ENCODE measurements around the gene ATP13A4.

ATP13A4 gene

DNA sequence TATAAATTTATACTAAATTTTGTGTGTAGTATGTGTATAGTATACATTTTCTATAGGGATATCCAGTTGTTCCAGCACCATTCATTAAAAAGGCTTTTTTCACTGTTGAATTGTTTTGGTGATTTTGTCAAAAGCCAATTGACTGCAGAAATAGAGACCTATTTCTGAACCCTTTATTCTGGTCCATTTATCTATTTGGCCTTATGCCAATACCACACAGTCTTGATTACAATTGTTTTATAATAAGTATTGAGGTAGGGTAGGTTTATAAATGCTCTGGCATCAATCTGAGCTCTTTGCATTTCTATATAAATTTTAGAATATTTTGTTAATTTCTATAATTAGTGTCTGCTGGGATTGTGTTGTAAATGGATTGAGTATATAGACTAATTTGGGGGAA, 31.8 kb upstream of the ATP13A4 start:
- no peak overlapping the region for H3K4me3 Mint-ChIP-seq
- H3K27me3 Mint-ChIP-seq: no peaks in the 10 kb centered on the region
- no peaks in the 10 kb centered on the region for H3K9me3 Mint-ChIP-seq
- H3K36me3 Mint-ChIP-seq (ENCODE audit: insufficient read depth): no peaks in the 10 kb centered on the region
- H3K27ac Mint-ChIP-seq (ENCODE audit: low read depth): no peak overlapping the region
- H3K4me1 Mint-ChIP-seq: peaks cover 2% of the 10 kb centered on the region
- no peak for DNase-seq (ENCODE audit: low spot score in 2 of 2)
- no peak for ATAC-seq (replicated peaks; ENCODE audit: extremely low read depth, poor library complexity, severe bottlenecking)

GRCh38 chr3:193585530-193585929, 30.8 kb upstream of the ATP13A4 start:
- DNase-seq (ENCODE audit: low spot score in 2 of 2) (no peak), ATAC-seq (replicated peaks; ENCODE audit: extremely low read depth, poor library complexity, severe bottlenecking) (no peak)
- no peaks in the 10 kb centered on the region for H3K27me3 Mint-ChIP-seq
- no peaks in the 10 kb centered on the region for H3K4me1 Mint-ChIP-seq
- H3K9me3 Mint-ChIP-seq: no peaks in the 10 kb centered on the region
- no peak overlapping the region for H3K4me3 Mint-ChIP-seq
- H3K36me3 Mint-ChIP-seq (ENCODE audit: insufficient read depth): no peaks in the 10 kb centered on the region
- no peak overlapping the region for H3K27ac Mint-ChIP-seq (ENCODE audit: low read depth)

DNA sequence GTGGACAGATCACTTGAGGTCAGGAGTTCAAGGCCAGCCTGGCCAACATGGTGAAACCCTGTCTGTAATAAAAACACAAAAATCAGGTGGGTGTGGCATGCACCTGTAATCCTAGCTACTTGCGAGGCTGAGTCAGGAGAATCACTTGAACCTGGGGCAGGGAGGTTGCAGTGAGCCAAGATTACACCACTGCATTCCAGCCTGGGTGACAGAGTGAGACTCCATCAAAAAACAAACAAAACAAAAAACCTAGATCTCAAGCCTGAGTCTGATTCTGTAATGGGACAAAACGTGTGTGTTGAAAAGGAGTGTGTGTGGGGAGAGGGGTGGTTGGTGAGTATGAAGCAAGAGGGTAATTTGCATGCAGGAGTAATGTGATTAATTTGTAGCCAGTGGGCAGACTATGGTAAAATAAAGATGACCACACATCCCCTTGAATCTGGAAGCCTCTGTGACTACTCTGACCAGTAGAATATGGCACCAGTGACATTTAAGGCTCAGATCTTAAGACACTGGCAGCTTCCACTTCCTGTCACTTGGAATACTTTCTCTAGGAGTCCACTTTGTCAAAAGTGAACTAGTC, 19.9 kb upstream of the ATP13A4 start:
- Mint-ChIP-seq H3K4me1 (no peaks in the 10 kb centered on the region), H3K9me3 (no peaks in the 10 kb centered on the region), H3K27me3 (no peaks in the 10 kb centered on the region), H3K27ac (ENCODE audit: low read depth) (no peak overlapping the region), H3K4me3 (no peak overlapping the region), H3K36me3 (ENCODE audit: insufficient read depth) (peaks cover 2% of the 10 kb centered on the region)
- ATAC-seq (replicated peaks; ENCODE audit: extremely low read depth, poor library complexity, severe bottlenecking) (no peak), DNase-seq (ENCODE audit: low spot score in 2 of 2) (no peak)

- Mint-ChIP-seq H3K27ac (ENCODE audit: low read depth) (no peak overlapping the region), H3K27me3 (no peaks in the 10 kb centered on the region), H3K9me3 (no peaks in the 10 kb centered on the region), H3K4me3 (no peak overlapping the region), H3K36me3 (ENCODE audit: insufficient read depth) (peaks cover 2% of the 10 kb centered on the region), H3K4me1 (no peaks in the 10 kb centered on the region)
- no peak for ATAC-seq (replicated peaks; ENCODE audit: extremely low read depth, poor library complexity, severe bottlenecking)
- DNase-seq (ENCODE audit: low spot score in 2 of 2): no peak
Observed at GRCh38 chr3:193573403-193574191, 18.9 kb upstream of the ATP13A4 start.

GRCh38 chr3:193572426-193572908, 17.8 kb upstream of the ATP13A4 start:
- ATAC-seq (replicated peaks; ENCODE audit: extremely low read depth, poor library complexity, severe bottlenecking) (no peak), DNase-seq (ENCODE audit: low spot score in 2 of 2) (no peak)
- Mint-ChIP-seq H3K4me3 (no peak overlapping the region), H3K27ac (ENCODE audit: low read depth) (no peak overlapping the region), H3K4me1 (no peaks in the 10 kb centered on the region), H3K36me3 (ENCODE audit: insufficient read depth) (peaks cover 2% of the 10 kb centered on the region), H3K9me3 (no peaks in the 10 kb centered on the region), H3K27me3 (no peaks in the 10 kb centered on the region)

DNA sequence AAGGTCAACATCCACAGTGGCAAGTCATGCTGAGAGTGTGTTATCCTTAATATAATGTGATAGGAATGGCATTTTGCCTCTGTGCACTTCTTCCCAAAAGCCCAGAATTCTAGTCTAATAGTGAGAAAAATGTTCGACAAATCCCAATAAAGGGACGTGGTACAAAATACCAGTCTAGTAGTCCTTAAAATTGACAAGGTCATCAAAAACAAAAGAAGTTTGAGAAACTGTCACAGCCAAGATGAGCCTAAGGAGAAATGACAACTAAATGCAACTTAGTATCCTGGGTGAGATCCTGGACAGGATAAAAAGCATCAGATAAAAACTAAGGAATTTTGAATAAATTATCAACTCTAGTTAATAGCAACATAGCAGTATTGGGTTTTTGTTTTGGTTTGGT, 14.4 kb upstream of the ATP13A4 start:
- ATAC-seq (replicated peaks; ENCODE audit: extremely low read depth, poor library complexity, severe bottlenecking): no peak
- Mint-ChIP-seq H3K9me3 (no peaks in the 10 kb centered on the region), H3K27me3 (no peaks in the 10 kb centered on the region), H3K36me3 (ENCODE audit: insufficient read depth) (no peaks in the 10 kb centered on the region), H3K4me1 (no peaks in the 10 kb centered on the region), H3K4me3 (no peak overlapping the region), H3K27ac (ENCODE audit: low read depth) (no peak overlapping the region)
- no peak for DNase-seq (ENCODE audit: low spot score in 2 of 2)

DNA sequence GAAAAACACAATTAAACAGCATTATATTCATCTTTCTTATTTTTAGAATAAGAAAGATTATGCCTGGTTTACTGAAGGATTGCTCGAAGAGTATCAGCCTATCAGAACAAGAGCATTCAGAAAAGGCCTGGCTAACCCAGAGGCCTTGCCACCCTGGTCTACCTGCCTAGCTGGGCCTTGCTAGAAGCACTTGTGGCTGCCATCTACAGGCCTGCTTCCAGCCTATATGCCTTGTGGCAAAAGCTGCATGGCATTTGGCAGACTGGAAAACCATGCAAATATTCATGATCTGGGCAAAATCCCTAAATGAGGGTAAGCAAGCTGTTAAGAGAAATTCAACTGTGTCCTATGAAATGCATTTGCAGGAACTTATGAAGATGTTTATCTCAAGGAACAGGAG, 9.3 kb upstream of the ATP13A4 start:
- H3K27ac Mint-ChIP-seq (ENCODE audit: low read depth): no peak overlapping the region
- no peaks in the 10 kb centered on the region for H3K27me3 Mint-ChIP-seq
- no peak overlapping the region for H3K4me3 Mint-ChIP-seq
- DNase-seq (ENCODE audit: low spot score in 2 of 2) (no peak), ATAC-seq (replicated peaks; ENCODE audit: extremely low read depth, poor library complexity, severe bottlenecking) (no peak)
- H3K36me3 Mint-ChIP-seq (ENCODE audit: insufficient read depth): no peaks in the 10 kb centered on the region
- no peaks in the 10 kb centered on the region for H3K9me3 Mint-ChIP-seq
- H3K4me1 Mint-ChIP-seq: no peaks in the 10 kb centered on the region

DNA sequence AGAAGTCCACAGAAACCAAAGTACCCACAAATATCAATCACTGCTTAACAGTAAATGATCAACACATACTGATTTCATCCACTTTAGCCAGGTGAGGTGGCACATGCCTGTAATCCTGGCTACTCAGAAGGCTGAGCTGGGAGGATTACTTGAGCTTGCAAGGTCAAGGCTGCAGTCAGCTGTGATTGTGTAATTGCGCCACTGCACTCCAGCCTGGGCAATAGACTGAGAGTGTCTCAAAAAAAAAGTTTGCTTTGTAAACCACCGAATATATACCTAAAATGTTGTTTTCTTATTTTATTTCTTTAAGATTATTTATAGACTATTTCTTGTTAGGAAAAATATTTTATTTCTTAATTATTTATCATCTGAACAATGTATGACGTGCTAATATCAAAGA, 8.7 kb upstream of the ATP13A4 start:
- H3K27me3 Mint-ChIP-seq: no peaks in the 10 kb centered on the region
- no peaks in the 10 kb centered on the region for H3K4me1 Mint-ChIP-seq
- no peaks in the 10 kb centered on the region for H3K36me3 Mint-ChIP-seq (ENCODE audit: insufficient read depth)
- no peak overlapping the region for H3K27ac Mint-ChIP-seq (ENCODE audit: low read depth)
- ATAC-seq (replicated peaks; ENCODE audit: extremely low read depth, poor library complexity, severe bottlenecking) (no peak), DNase-seq (ENCODE audit: low spot score in 2 of 2) (no peak)
- H3K9me3 Mint-ChIP-seq: no peaks in the 10 kb centered on the region
- H3K4me3 Mint-ChIP-seq: no peak overlapping the region

- Mint-ChIP-seq H3K4me3 (no peak overlapping the region), H3K27ac (ENCODE audit: low read depth) (no peak overlapping the region), H3K27me3 (no peaks in the 10 kb centered on the region), H3K4me1 (no peaks in the 10 kb centered on the region), H3K9me3 (no peaks in the 10 kb centered on the region), H3K36me3 (ENCODE audit: insufficient read depth) (no peaks in the 10 kb centered on the region)
- DNase-seq (ENCODE audit: low spot score in 2 of 2): no peak
- no peak for ATAC-seq (replicated peaks; ENCODE audit: extremely low read depth, poor library complexity, severe bottlenecking)
Observed at GRCh38 chr3:193560870-193561269, 6.2 kb upstream of the ATP13A4 start.

DNA sequence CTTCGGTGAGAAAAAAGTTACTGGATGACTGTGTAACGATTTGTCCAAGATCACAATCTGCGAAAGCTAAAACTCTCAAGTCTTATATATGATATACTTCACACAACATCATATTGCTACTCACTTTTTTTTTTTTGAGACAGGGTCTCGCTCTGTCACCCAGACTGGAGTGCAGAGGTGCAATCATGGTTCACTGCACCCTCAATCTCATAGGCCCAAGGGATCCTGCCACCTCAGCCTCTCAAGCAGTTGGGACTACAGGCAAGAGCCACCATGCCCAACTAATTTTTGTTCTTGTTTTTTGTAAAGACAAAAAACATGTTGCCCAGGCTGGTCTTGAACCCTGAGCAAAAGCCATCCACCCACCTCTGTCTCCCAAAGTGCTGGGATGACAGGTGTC, 5.4 kb upstream of the ATP13A4 start:
- no peak for ATAC-seq (replicated peaks; ENCODE audit: extremely low read depth, poor library complexity, severe bottlenecking)
- Mint-ChIP-seq H3K27ac (ENCODE audit: low read depth) (no peak overlapping the region), H3K9me3 (no peaks in the 10 kb centered on the region), H3K36me3 (ENCODE audit: insufficient read depth) (no peaks in the 10 kb centered on the region), H3K4me1 (no peaks in the 10 kb centered on the region), H3K27me3 (no peaks in the 10 kb centered on the region), H3K4me3 (no peak overlapping the region)
- no peak for DNase-seq (ENCODE audit: low spot score in 2 of 2)

- H3K27ac Mint-ChIP-seq (ENCODE audit: low read depth): no peak overlapping the region
- H3K4me3 Mint-ChIP-seq: no peak overlapping the region
- H3K4me1 Mint-ChIP-seq: no peaks in the 10 kb centered on the region
- no peaks in the 10 kb centered on the region for H3K9me3 Mint-ChIP-seq
- ATAC-seq (replicated peaks; ENCODE audit: extremely low read depth, poor library complexity, severe bottlenecking) (no peak), DNase-seq (ENCODE audit: low spot score in 2 of 2) (no peak)
- H3K27me3 Mint-ChIP-seq: no peaks in the 10 kb centered on the region
- no peaks in the 10 kb centered on the region for H3K36me3 Mint-ChIP-seq (ENCODE audit: insufficient read depth)
Observed at GRCh38 chr3:193559100-193559499, 4.4 kb upstream of the ATP13A4 start.

- Mint-ChIP-seq H3K27me3 (no peaks in the 10 kb centered on the region), H3K36me3 (ENCODE audit: insufficient read depth) (no peaks in the 10 kb centered on the region), H3K4me3 (no peak overlapping the region), H3K9me3 (no peaks in the 10 kb centered on the region), H3K4me1 (no peaks in the 10 kb centered on the region), H3K27ac (ENCODE audit: low read depth) (no peak overlapping the region)
- no peak for DNase-seq (ENCODE audit: low spot score in 2 of 2)
- ATAC-seq (replicated peaks; ENCODE audit: extremely low read depth, poor library complexity, severe bottlenecking): no peak
Observed at GRCh38 chr3:193556841-193557240, 2.1 kb upstream of the ATP13A4 start.

GRCh38 chr3:193553586-193553985, 1.1 kb downstream of the ATP13A4 start:
- no peaks in the 10 kb centered on the region for H3K9me3 Mint-ChIP-seq
- no peaks in the 10 kb centered on the region for H3K27me3 Mint-ChIP-seq
- H3K27ac Mint-ChIP-seq (ENCODE audit: low read depth): no peak overlapping the region
- DNase-seq (ENCODE audit: low spot score in 2 of 2) (no peak), ATAC-seq (replicated peaks; ENCODE audit: extremely low read depth, poor library complexity, severe bottlenecking) (no peak)
- H3K4me1 Mint-ChIP-seq: no peaks in the 10 kb centered on the region
- H3K36me3 Mint-ChIP-seq (ENCODE audit: insufficient read depth): no peaks in the 10 kb centered on the region
- H3K4me3 Mint-ChIP-seq: no peak overlapping the region
